Muscle layer of duodenum (tissue), 2 donors: ENCODE data around the gene TPCN2.

Experiments used
- H3K27ac ChIP-seq: one replicate; pipeline ENCODE4 v1.7.0; 2013; ENCODE audit warnings: mild to moderate bottlenecking, low read length
- H3K27me3 ChIP-seq: one replicate; pipeline ENCODE4 v1.7.0; 2013; ENCODE audit warnings: low read depth, mild to moderate bottlenecking, control low read depth, low read length
- H3K36me3 ChIP-seq, 2 donors: one replicate each; pipeline ENCODE4 v1.7.0; 2013; ENCODE audit warnings: low read length in 2 of 2, control low read depth in 1 of 2, mild to moderate bottlenecking in 1 of 2; ENCODE audit not compliant: insufficient read depth in 2 of 2, control insufficient read depth in 1 of 2
- H3K4me1 ChIP-seq, 2 donors: one replicate each; pipeline ENCODE4 v1.7.0; 2013; ENCODE audit warnings: low read length in 2 of 2, mild to moderate bottlenecking in 2 of 2, control low read depth in 1 of 2, moderate library complexity in 1 of 2; ENCODE audit not compliant: insufficient read depth in 2 of 2, control insufficient read depth in 1 of 2
- H3K4me3 ChIP-seq, 2 donors: one replicate each; pipeline ENCODE4 v1.7.0; 2013; ENCODE audit warnings: low read length in 2 of 2, low read depth in 1 of 2, mild to moderate bottlenecking in 1 of 2
- H3K9me3 ChIP-seq, 2 donors: one replicate each; pipeline ENCODE4 v1.7.0; 2013; ENCODE audit warnings: low read length in 2 of 2, control low read depth in 1 of 2, mild to moderate bottlenecking in 1 of 2; ENCODE audit not compliant: control insufficient read depth in 1 of 2
- donor health status: healthy.

TPCN2 gene

GRCh38 chr11:69113226-69113625, 64.5 kb downstream of the TPCN2 start:
- H3K36me3 ChIP-seq: peaks cover 2 to 3% of the 10 kb centered on the region in 2 donors
- H3K4me1 ChIP-seq: no peaks in the 10 kb centered on the region
- no peaks in the 10 kb centered on the region for H3K9me3 ChIP-seq
- no peaks in the 10 kb centered on the region for H3K27me3 ChIP-seq
- no peak overlapping the region for H3K4me3 ChIP-seq
- no peak overlapping the region for H3K27ac ChIP-seq

- no peaks in the 10 kb centered on the region for H3K4me1 ChIP-seq
- no peak overlapping the region for H3K27ac ChIP-seq
- no peak overlapping the region for H3K4me3 ChIP-seq
- H3K27me3 ChIP-seq: no peaks in the 10 kb centered on the region
- H3K36me3 ChIP-seq: no peaks in the 10 kb centered on the region
- no peaks in the 10 kb centered on the region for H3K9me3 ChIP-seq
Observed at GRCh38 chr11:69113646-69114340, 65.1 kb downstream of the TPCN2 start.

GRCh38 chr11:69114362-69114761, 65.6 kb downstream of the TPCN2 start:
- Histone ChIP-seq H3K9me3 (no peaks in the 10 kb centered on the region), H3K27ac (no peak overlapping the region), H3K4me3 (no peak overlapping the region)

GRCh38 chr11:69114811-69115523, 66.2 kb downstream of the TPCN2 start:
- H3K36me3 ChIP-seq: no peaks in the 10 kb centered on the region
- H3K9me3 ChIP-seq: no peaks in the 10 kb centered on the region
- no peaks in the 10 kb centered on the region for H3K27me3 ChIP-seq
- no peak overlapping the region for H3K27ac ChIP-seq
- H3K4me1 ChIP-seq: no peaks in the 10 kb centered on the region
- H3K4me3 ChIP-seq: no peak overlapping the region

More at GRCh38 chr11:69114362-69114761, 65.6 kb downstream of the TPCN2 start:
- Histone ChIP-seq H3K27me3 (no peaks in the 10 kb centered on the region), H3K4me1 (no peaks in the 10 kb centered on the region), H3K36me3 (no peaks in the 10 kb centered on the region)

- H3K27me3 ChIP-seq: no peaks in the 10 kb centered on the region
- no peaks in the 10 kb centered on the region for H3K4me1 ChIP-seq
- no peaks in the 10 kb centered on the region for H3K9me3 ChIP-seq
- no peak overlapping the region for H3K27ac ChIP-seq
- H3K36me3 ChIP-seq: no peaks in the 10 kb centered on the region
- no peak overlapping the region for H3K4me3 ChIP-seq
Observed at GRCh38 chr11:69115586-69116560, 67.1 kb downstream of the TPCN2 start.

GRCh38 chr11:69116671-69117070, 67.9 kb downstream of the TPCN2 start:
- no peaks in the 10 kb centered on the region for H3K9me3 ChIP-seq
- H3K27ac ChIP-seq: no peak overlapping the region
- no peak overlapping the region for H3K4me3 ChIP-seq
- H3K36me3 ChIP-seq: no peaks in the 10 kb centered on the region
- no peaks in the 10 kb centered on the region for H3K4me1 ChIP-seq
- no peaks in the 10 kb centered on the region for H3K27me3 ChIP-seq

- no peaks in the 10 kb centered on the region for H3K9me3 ChIP-seq
- H3K4me1 ChIP-seq: peaks cover 6 to 20% of the 10 kb centered on the region in 2 donors
- no peaks in the 10 kb centered on the region for H3K27me3 ChIP-seq
- no peak overlapping the region for H3K27ac ChIP-seq
- H3K4me3 ChIP-seq: no peak overlapping the region
- no peaks in the 10 kb centered on the region for H3K36me3 ChIP-seq
Observed at GRCh38 chr11:69119190-69119589, 70.5 kb downstream of the TPCN2 start.

GRCh38 chr11:69120096-69120875, 71.6 kb downstream of the TPCN2 start:
- no peak overlapping the region for H3K27ac ChIP-seq
- H3K9me3 ChIP-seq: no peaks in the 10 kb centered on the region
- H3K4me1 ChIP-seq: peaks cover 6 to 22% of the 10 kb centered on the region in 2 donors
- H3K27me3 ChIP-seq: no peaks in the 10 kb centered on the region
- no peak overlapping the region for H3K4me3 ChIP-seq
- no peaks in the 10 kb centered on the region for H3K36me3 ChIP-seq

GRCh38 chr11:69121021-69121420, 72.3 kb downstream of the TPCN2 start:
- Histone ChIP-seq H3K27me3 (no peaks in the 10 kb centered on the region), H3K9me3 (no peaks in the 10 kb centered on the region), H3K36me3 (no peaks in the 10 kb centered on the region), H3K27ac (no peak overlapping the region), H3K4me3 (no peak overlapping the region), H3K4me1 (peaks cover 6 to 22% of the 10 kb centered on the region in 2 donors)

GRCh38 chr11:69121621-69122325, 73.0 kb downstream of the TPCN2 start:
- Histone ChIP-seq H3K9me3 (no peaks in the 10 kb centered on the region), H3K36me3 (no peaks in the 10 kb centered on the region), H3K27me3 (no peaks in the 10 kb centered on the region), H3K4me3 (no peak overlapping the region), H3K27ac (no peak overlapping the region), H3K4me1 (peaks cover 6 to 27% of the 10 kb centered on the region in 2 donors)
